HL-60 (cell line): ENCODE data around the gene RPL21.

Experiments
- DNase-seq, 2 experiments: peaks; one replicate each; pipeline ENCODE4 v3.0.0-alpha.2; 2010 to 2020; ENCODE audit warnings: low read depth in 1 of 2, low spot score in 1 of 2
- H3K27ac ChIP-seq: fragments of 250-450 bp; sonication (Bioruptor Pico); replicated peaks from 2 replicates; pipeline ENCODE4 v1.5.1; 2020; ENCODE audit warnings: mild to moderate bottlenecking, moderate library complexity
- H3K27me3 ChIP-seq: fragments of 250-450 bp; sonication (Bioruptor Pico); 2 replicates; pipeline ENCODE4 v1.5.1; 2021; ENCODE audit warnings: mild to moderate bottlenecking, moderate library complexity; ENCODE audit not compliant: insufficient read depth, poor library complexity, severe bottlenecking
- H3K4me3 ChIP-seq: replicated peaks from 2 replicates; pipeline ENCODE4 v1.5.1; 2011; ENCODE audit warnings: mild to moderate bottlenecking, control low read depth, low read length; ENCODE audit not compliant: insufficient read depth
- CTCF ChIP-seq: IDR thresholded peaks from one replicate; pipeline ENCODE4 v1.5.1; 2011; ENCODE audit warnings: low read length, control low read depth, inconsistent platforms; ENCODE audit not compliant: insufficient read depth
- GABPA ChIP-seq: IDR thresholded peaks from 2 replicates; pipeline ENCODE4 v1.6.1; 2012; ENCODE audit warnings: low read depth
- POLR2AphosphoS5 ChIP-seq: IDR thresholded peaks from 2 replicates; pipeline ENCODE4 v1.6.1; 2012; ENCODE audit warnings: low read depth
- SPI1 ChIP-seq: IDR thresholded peaks from 2 replicates; pipeline ENCODE4 v1.6.1; 2012; ENCODE audit warnings: low read depth, mild to moderate bottlenecking, borderline replicate concordance
- TF ChIP-seq, protein P1 (sequence below): IDR thresholded peaks from 2 replicates; pipeline ENCODE4 v1.6.1; 2012; ENCODE audit warnings: low read depth; ENCODE audit not compliant: insufficient replicate concordance

RPL21 gene

GRCh38 chr13:27261396-27261795 lies 10.0 kb downstream of the RPL21 start:
- Histone ChIP-seq H3K27ac (no peak overlapping the region), H3K27me3 (no peaks in the 10 kb centered on the region), H3K4me3 (no peak overlapping the region)
- DNase-seq: no peak
- TF ChIP-seq SPI1: no peak
- TF ChIP-seq GABPA: no peak
- TF ChIP-seq, protein P1, sequence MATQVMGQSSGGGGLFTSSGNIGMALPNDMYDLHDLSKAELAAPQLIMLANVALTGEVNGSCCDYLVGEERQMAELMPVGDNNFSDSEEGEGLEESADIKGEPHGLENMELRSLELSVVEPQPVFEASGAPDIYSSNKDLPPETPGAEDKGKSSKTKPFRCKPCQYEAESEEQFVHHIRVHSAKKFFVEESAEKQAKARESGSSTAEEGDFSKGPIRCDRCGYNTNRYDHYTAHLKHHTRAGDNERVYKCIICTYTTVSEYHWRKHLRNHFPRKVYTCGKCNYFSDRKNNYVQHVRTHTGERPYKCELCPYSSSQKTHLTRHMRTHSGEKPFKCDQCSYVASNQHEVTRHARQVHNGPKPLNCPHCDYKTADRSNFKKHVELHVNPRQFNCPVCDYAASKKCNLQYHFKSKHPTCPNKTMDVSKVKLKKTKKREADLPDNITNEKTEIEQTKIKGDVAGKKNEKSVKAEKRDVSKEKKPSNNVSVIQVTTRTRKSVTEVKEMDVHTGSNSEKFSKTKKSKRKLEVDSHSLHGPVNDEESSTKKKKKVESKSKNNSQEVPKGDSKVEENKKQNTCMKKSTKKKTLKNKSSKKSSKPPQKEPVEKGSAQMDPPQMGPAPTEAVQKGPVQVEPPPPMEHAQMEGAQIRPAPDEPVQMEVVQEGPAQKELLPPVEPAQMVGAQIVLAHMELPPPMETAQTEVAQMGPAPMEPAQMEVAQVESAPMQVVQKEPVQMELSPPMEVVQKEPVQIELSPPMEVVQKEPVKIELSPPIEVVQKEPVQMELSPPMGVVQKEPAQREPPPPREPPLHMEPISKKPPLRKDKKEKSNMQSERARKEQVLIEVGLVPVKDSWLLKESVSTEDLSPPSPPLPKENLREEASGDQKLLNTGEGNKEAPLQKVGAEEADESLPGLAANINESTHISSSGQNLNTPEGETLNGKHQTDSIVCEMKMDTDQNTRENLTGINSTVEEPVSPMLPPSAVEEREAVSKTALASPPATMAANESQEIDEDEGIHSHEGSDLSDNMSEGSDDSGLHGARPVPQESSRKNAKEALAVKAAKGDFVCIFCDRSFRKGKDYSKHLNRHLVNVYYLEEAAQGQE: no peak
- no peak for TF ChIP-seq POLR2AphosphoS5
- no peak for TF ChIP-seq CTCF

DNA sequence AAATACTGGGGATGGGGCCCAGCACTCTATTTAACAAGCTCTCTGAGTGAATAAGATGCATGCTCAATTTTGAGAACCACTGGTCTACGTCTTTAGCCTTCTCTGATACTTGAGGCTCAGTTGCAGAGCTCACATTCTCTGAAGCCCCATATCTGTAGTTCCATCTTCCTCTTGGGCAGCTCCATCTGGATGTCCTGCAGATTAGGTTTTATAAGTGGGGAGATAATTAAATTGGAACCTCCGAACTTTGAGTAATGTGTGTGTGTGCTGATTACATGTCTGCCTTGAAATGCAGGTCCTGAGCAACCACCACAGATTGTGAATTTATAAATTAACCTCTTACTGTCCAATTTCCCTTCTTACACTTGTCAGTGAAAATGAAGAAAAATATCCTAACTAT lies 12.1 kb downstream of the RPL21 start:
- no peak overlapping the region for H3K27ac ChIP-seq
- DNase-seq: no peak
- no peak overlapping the region for H3K4me3 ChIP-seq
- TF ChIP-seq, protein P1: no peak
- TF ChIP-seq POLR2AphosphoS5 (no peak), SPI1 (no peak), GABPA (no peak)
- H3K27me3 ChIP-seq: no peaks in the 10 kb centered on the region

- DNase-seq: no peak
- no peak overlapping the region for H3K27ac ChIP-seq
- no peak overlapping the region for H3K4me3 ChIP-seq
- no peaks in the 10 kb centered on the region for H3K27me3 ChIP-seq
- no peak for TF ChIP-seq POLR2AphosphoS5
- no peak for TF ChIP-seq GABPA
- TF ChIP-seq, protein P1: no peak
- TF ChIP-seq SPI1: no peak
- TF ChIP-seq CTCF: no peak
Observed at GRCh38 chr13:27264181-27264580, 12.8 kb downstream of the RPL21 start.

GRCh38 chr13:27264648-27265047 lies 13.3 kb downstream of the RPL21 start:
- DNase-seq: no peak

More at GRCh38 chr13:27264648-27265047, 13.3 kb downstream of the RPL21 start:
- TF ChIP-seq, protein P1: no peak
- no peak for TF ChIP-seq POLR2AphosphoS5
- TF ChIP-seq SPI1: no peak
- no peak for TF ChIP-seq CTCF
- TF ChIP-seq GABPA: no peak
- Histone ChIP-seq H3K27ac (no peak overlapping the region), H3K4me3 (no peak overlapping the region), H3K27me3 (no peaks in the 10 kb centered on the region)
